GM19438 (cell line): ENCODE measurements around the gene ANO7.

Experiments
- ATAC-seq: cut with Tn5 transposase; IDR thresholded peaks from one replicate; pipeline ENCODE4 v1.9.1; 2021; ENCODE audit warnings: low read depth; ENCODE audit not compliant: unreplicated experiment

Gene ANO7

GRCh38 chr2:241226723-241227572 lies 38.5 kb downstream of the ANO7 start:
- ATAC-seq: no peak

DNA sequence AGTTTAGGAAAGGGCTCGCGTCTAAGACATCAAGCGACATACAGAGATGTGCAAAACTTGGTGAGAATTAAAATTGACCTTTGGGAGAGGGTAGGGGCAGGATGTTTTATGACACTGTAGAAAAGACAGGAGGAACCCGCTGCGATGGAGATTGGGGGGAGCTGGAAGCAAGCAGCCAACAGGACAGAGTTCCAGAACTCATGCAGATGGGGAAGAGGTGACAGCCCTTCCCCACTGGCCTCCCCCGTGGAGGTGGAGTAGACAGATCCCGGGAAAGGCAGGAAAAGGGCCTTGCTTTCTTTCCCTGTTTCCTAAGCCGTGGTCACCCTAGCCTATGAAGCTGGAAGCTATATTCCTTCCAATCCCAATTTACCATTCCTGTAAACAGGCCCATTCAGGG lies 39.1 kb downstream of the ANO7 start:
- no peak for ATAC-seq

GRCh38 chr2:241228081-241228859 lies 39.8 kb downstream of the ANO7 start:
- ATAC-seq: no peak

GRCh38 chr2:241228860-241229516 lies 40.5 kb downstream of the ANO7 start:
- ATAC-seq: no peak

- no peak for ATAC-seq
Measured at GRCh38 chr2:241229563-241230401, 41.3 kb downstream of the ANO7 start.

- no peak for ATAC-seq
Measured at GRCh38 chr2:241230435-241230834, 42.0 kb downstream of the ANO7 start.

GRCh38 chr2:241232736-241233575 lies 44.5 kb downstream of the ANO7 start:
- no peak for ATAC-seq

- no peak for ATAC-seq
Measured at GRCh38 chr2:241234066-241234790, 45.8 kb downstream of the ANO7 start.

GRCh38 chr2:241234962-241235740 lies 46.7 kb downstream of the ANO7 start:
- ATAC-seq: no peak

- ATAC-seq: no peak
Measured at GRCh38 chr2:241235859-241236593, 47.5 kb downstream of the ANO7 start.

DNA sequence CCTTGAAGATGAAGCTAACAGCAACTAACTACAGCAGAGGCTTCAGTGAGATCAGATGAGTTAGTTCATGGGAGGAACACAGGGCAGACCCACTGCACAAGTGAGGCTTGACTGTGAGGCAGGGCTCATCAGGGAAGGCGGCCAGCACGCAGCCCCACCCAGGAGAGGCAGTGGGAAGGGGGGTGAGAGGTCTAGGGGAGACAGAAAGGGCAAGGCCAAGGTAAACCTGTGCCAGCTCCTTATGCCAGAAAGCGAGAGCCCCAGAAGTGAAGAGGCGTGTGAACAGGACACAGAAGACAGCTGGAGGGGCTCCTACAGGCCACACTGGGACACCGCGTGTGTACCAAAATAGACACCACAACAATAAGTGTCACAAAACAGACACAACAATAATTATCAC lies 48.6 kb downstream of the ANO7 start:
- no peak for ATAC-seq

- no peak for ATAC-seq
Measured at GRCh38 chr2:241237949-241238371, 49.5 kb downstream of the ANO7 start.

- ATAC-seq: no peak
Measured at GRCh38 chr2:241238693-241239198, 50.3 kb downstream of the ANO7 start.

DNA sequence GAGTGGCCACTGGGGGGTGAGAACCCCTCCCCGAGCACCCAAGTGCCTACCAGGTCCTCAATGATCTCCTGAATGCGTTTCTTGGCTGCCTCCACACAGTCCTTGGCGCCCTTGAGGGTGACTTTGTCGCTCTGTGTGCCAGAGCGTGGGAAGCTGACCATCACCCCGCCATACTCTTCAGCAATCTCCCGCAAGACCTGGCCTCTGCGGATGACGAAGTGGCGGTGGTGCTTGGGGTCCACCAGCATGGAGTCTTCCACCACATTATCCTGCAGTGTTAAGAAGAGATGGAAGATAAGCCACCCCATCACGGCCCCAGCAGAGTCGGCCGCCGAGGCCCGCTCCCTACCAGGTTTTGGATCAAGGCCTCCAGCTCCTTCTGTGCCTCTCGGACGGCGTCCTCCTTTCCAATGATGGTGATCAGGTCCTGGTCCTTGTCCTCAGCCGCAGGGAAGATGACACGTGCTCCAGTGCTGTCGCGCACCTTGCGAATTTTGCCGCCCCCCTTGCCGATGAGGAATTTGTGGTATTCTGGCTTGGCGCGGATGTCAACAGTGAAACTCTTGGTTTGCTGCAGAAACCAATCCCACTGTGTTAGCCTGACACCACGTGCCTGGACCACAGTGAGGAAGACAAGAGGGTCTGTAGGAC lies 51.2 kb downstream of the ANO7 start:
- no peak for ATAC-seq

DNA sequence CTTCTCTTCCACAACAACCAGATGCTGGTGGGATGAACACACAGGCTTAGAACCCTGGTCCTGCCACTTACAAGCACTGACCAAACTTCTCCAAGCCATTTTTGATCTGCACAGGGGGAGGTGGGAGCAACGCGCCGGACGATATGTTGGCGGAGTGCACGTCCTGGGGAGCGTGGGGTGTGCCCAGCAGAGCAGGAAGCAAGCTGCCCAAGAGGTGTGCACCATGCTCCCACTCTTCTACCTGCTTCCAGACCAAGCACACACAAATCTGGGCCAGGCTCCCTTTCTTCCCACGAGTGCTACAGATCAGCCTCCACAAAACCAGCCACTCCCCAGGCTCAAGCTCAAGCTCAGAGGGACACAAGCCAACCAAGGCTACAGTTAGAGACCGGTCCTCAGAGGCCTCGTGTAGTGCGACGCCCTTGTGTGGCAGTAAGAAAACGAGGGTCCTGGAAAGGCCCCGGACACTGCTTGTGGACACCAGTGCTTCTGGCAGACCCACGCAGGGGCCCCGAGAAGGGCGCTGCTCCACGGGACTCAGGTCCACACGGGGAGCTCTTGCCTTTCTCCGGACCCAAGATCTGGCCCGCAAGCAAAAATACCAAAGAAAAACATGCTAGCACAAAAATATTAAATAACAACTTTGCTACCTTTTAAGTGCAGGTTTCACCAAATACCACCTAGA lies 52.0 kb downstream of the ANO7 start:
- ATAC-seq: no peak

- no peak for ATAC-seq
Measured at GRCh38 chr2:241241669-241242068, 53.2 kb downstream of the ANO7 start.
